Mesothelial cell of epicardium (in vitro differentiated cells): ENCODE results near the gene PLEKHG4. TPM values are rescaled to one million over a fixed set of nuclear protein-coding genes. Genes with fewer than 3 reads are reported as not detected.

ENCODE experiments used
- DNase-seq, 2 experiments: peaks; one replicate each; pipeline ENCODE4 v3.0.0; 2021; ENCODE audit warnings: low spot score in 2 of 2; ENCODE audit not compliant: unreplicated experiment in 2 of 2
- H3K27ac Mint-ChIP-seq: 2 replicates; pipeline ENCODE4 v1.8.0; 2021; ENCODE audit warnings: mixed read lengths
- H3K27me3 Mint-ChIP-seq: 2 replicates; pipeline ENCODE4 v1.8.0; 2021; ENCODE audit warnings: low read depth, mixed read lengths
- H3K36me3 Mint-ChIP-seq: 2 replicates; pipeline ENCODE4 v1.8.0; 2021; ENCODE audit warnings: mixed read lengths
- H3K4me1 Mint-ChIP-seq: 2 replicates; pipeline ENCODE4 v1.8.0; 2021; ENCODE audit warnings: mixed read lengths
- H3K4me3 Mint-ChIP-seq: 2 replicates; pipeline ENCODE4 v1.8.0; 2021; ENCODE audit warnings: mild to moderate bottlenecking, moderate library complexity, mixed read lengths
- H3K9me3 Mint-ChIP-seq: 2 replicates; pipeline ENCODE4 v1.8.0; 2021; ENCODE audit warnings: mixed read lengths
- total RNA-seq: library from RNA; stranded (reverse); gene quantifications from 3 replicates; pipeline ENCODE4 v1.2.1, GENCODE V29; 2021
- TF ChIP-seq, protein P1 (sequence below): fragments of 200-600 bp; sonication (generic); IDR thresholded peaks from one replicate; pipeline ENCODE4 v1.5.0; 2021; ENCODE audit warnings: antibody characterized with exemption; ENCODE audit not compliant: unreplicated experiment

Gene PLEKHG4
- total RNA-seq, 1 donor from 2014 or later, result 15.4 TPM

GRCh38 chr16:67286441-67287235, 7.3 kb downstream of the PLEKHG4 start:
- TF ChIP-seq, protein P1, sequence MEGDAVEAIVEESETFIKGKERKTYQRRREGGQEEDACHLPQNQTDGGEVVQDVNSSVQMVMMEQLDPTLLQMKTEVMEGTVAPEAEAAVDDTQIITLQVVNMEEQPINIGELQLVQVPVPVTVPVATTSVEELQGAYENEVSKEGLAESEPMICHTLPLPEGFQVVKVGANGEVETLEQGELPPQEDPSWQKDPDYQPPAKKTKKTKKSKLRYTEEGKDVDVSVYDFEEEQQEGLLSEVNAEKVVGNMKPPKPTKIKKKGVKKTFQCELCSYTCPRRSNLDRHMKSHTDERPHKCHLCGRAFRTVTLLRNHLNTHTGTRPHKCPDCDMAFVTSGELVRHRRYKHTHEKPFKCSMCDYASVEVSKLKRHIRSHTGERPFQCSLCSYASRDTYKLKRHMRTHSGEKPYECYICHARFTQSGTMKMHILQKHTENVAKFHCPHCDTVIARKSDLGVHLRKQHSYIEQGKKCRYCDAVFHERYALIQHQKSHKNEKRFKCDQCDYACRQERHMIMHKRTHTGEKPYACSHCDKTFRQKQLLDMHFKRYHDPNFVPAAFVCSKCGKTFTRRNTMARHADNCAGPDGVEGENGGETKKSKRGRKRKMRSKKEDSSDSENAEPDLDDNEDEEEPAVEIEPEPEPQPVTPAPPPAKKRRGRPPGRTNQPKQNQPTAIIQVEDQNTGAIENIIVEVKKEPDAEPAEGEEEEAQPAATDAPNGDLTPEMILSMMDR, result no peak
- no peaks in the 10 kb centered on the region for H3K4me1 Mint-ChIP-seq
- no peaks in the 10 kb centered on the region for H3K27me3 Mint-ChIP-seq
- H3K9me3 Mint-ChIP-seq, result no peaks in the 10 kb centered on the region
- no peak for DNase-seq
- H3K27ac Mint-ChIP-seq, result no peak overlapping the region
- peaks cover 3% of the 10 kb centered on the region for H3K36me3 Mint-ChIP-seq
- no peak overlapping the region for H3K4me3 Mint-ChIP-seq

DNA sequence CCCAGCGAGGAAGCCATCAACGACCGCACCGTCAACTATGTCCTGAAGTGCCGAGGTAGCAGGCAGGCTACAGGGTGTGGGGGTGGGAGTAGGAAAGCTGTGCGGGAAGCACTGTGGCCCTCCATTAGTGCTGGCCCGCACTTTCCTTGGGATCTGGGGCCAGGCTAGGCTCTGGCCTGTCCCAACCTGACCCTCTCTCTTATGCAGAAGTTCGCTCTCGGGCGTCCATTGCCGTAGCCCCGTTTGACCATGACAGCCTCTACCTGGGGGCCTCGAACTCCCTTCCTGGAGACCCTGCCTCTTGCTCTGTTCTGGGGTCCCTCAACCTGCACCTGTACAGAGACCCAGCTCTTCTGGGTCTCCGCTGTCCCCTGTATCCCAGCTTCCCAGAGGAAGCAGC, 8.6 kb downstream of the PLEKHG4 start:
- no peaks in the 10 kb centered on the region for H3K4me1 Mint-ChIP-seq
- no peak for DNase-seq
- no peak overlapping the region for H3K27ac Mint-ChIP-seq
- peaks cover 1% of the 10 kb centered on the region for H3K36me3 Mint-ChIP-seq
- TF ChIP-seq, protein P1, result no peak
- H3K4me3 Mint-ChIP-seq, result no peak overlapping the region
- H3K9me3 Mint-ChIP-seq, result no peaks in the 10 kb centered on the region
- peaks cover 4% of the 10 kb centered on the region for H3K27me3 Mint-ChIP-seq

DNA sequence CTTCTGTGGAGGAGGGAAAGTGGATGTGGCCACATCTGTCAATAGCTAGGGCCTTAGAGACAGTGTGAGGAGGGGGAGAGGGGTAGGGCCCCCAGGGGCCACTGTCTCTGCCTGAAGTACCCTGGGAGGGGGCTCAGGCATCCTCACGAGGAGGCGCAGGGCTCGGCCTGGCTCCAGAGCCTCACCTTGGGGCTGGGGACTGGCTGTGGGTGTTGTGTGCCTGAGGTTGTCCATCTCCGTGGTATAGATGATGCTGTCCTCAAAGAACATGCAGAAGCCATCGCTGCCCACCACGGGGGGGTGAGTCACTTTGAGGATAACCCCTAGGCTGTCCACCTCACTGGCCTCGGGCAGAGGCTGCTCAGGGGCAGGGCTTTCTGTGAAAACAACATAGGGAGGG, 12.1 kb downstream of the PLEKHG4 start:
- H3K9me3 Mint-ChIP-seq, result no peaks in the 10 kb centered on the region
- DNase-seq, result no peak

GRCh38 chr16:67294171-67294757, 14.9 kb downstream of the PLEKHG4 start:
- DNase-seq, result no peak
- TF ChIP-seq, protein P1, result no peak
- no peak overlapping the region for H3K4me3 Mint-ChIP-seq
- H3K27me3 Mint-ChIP-seq, result peaks cover 38% of the 10 kb centered on the region
- H3K9me3 Mint-ChIP-seq, result no peaks in the 10 kb centered on the region
- H3K4me1 Mint-ChIP-seq, result no peaks in the 10 kb centered on the region
- H3K27ac Mint-ChIP-seq, result no peak overlapping the region
- H3K36me3 Mint-ChIP-seq, result no peaks in the 10 kb centered on the region

More for the DNA sequence above, 12.1 kb downstream of the PLEKHG4 start:
- Mint-ChIP-seq H3K4me3 (no peak overlapping the region), H3K27ac (no peak overlapping the region), H3K4me1 (no peaks in the 10 kb centered on the region), H3K36me3 (no peaks in the 10 kb centered on the region), H3K27me3 (peaks cover 29% of the 10 kb centered on the region)
- TF ChIP-seq, protein P1, result no peak

DNA sequence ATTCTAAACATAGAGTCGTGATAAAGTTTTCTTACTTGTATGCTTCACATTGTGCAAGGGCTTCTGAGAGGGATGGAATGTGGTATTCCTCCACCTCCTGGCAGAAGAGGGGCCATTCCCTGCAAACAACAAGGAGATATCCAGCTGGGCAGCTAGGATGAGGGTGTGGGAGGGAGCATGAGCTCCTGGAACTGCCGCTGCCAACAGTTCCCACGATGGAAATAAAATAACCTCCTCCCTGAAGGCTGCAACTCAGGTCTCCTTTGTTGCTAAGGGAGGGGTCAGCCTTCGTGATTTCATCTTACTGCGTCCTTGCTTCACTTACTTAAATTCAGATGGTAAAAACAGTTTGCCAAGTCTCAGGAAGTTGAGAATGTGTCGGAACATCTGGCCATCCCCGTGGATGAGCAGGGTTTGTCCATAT, 15.6 kb downstream of the PLEKHG4 start:
- H3K9me3 Mint-ChIP-seq, result no peaks in the 10 kb centered on the region
- TF ChIP-seq, protein P1, result no peak
- H3K36me3 Mint-ChIP-seq, result no peaks in the 10 kb centered on the region
- H3K4me1 Mint-ChIP-seq, result no peaks in the 10 kb centered on the region
- peaks cover 38% of the 10 kb centered on the region for H3K27me3 Mint-ChIP-seq
- no peak overlapping the region for H3K27ac Mint-ChIP-seq
- no peak overlapping the region for H3K4me3 Mint-ChIP-seq
- DNase-seq, result no peak
